ENCODE measurements around the gene SIRT3.
"Not testable (repeated sequence)": the region's sequence is repeated elsewhere in the genome, so short reads cannot be mapped to it uniquely, and the experiment has no call there.

SIRT3 gene

GRCh38 chr11:200224-201003 lies 35.7 kb downstream of the SIRT3 start:
- DNase-seq, result no peak

- DNase-seq, result no peak
Measured at GRCh38 chr11:199782-200181, 36.4 kb downstream of the SIRT3 start.

- no peak for DNase-seq
Measured at GRCh38 chr11:199004-199581, 37.0 kb downstream of the SIRT3 start.

GRCh38 chr11:198236-198806 lies 37.8 kb downstream of the SIRT3 start:
- DNase-seq, result no peak

GRCh38 chr11:197741-198235 lies 38.4 kb downstream of the SIRT3 start:
- DNase-seq, result no peak

- DNase-seq, result no peak
Measured at GRCh38 chr11:196786-197731, 39.1 kb downstream of the SIRT3 start.

- not testable (repeated sequence) for DNase-seq
Measured at GRCh38 chr11:193481-193880, 42.7 kb downstream of the SIRT3 start.

- not testable (repeated sequence) for DNase-seq
Measured at GRCh38 chr11:192674-193128, 43.4 kb downstream of the SIRT3 start, which contains the start of gene SCGB1C1. SCGB1C1 (plus strand) TSS chr11:193078; CDS start chr11:193100, 22 bp downstream.

- DNase-seq, result not testable (repeated sequence)
Measured at GRCh38 chr11:191490-192478, 44.4 kb downstream of the SIRT3 start.

- not testable (repeated sequence) for DNase-seq
Measured at GRCh38 chr11:190546-190945, 45.6 kb downstream of the SIRT3 start.

GRCh38 chr11:189843-190311 lies 46.3 kb downstream of the SIRT3 start:
- DNase-seq, result not testable (repeated sequence)

GRCh38 chr11:189200-189783 lies 46.9 kb downstream of the SIRT3 start:
- DNase-seq, result not testable (repeated sequence)

- DNase-seq, result not testable (repeated sequence)
Measured at GRCh38 chr11:180242-180641, 55.9 kb downstream of the SIRT3 start.

Measured in NCI-H2171 (cell line).